ENCODE measurements around the gene BCAN.

The BCAN gene

DNA sequence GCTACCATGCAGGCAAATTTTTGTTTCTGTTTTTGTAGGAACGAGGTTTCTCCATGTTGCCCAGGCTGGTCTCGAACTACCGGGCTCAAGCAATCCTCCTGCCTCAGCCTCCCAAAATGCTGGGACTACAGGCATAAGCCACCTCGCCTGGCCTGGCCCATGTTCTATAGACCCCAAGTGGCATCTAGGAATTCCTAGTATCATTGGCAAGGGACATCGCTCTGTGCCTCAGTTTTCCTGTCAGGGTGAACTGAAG is 20.8 kb downstream of the BCAN start:
- no peak for DNase-seq (ENCODE audit: low read depth)

DNA sequence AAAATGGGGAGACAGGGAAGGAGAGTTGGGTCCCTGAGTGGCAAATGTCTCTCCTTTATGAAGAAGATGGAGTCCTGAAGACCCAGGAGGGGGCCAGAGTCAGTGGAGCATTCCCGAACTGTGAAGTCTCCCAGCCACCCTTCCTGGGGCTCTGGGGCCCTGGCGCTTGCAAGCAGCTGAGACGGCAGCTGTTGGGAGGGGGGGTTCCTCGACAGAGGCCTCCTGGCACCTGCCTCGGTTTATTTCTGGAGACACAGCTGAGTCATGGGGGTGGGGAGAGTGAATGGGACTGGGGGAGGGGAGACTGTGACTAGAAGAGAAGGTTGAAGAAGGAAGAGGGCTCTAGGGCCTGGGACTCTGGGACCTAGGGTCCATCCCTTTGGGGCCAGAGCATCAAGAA is 21.3 kb downstream of the BCAN start:
- DNase-seq (ENCODE audit: low read depth) = no peak

GRCh38 chr1:156664046-156664766 is 22.3 kb downstream of the BCAN start:
- no peak for DNase-seq (ENCODE audit: low read depth)

DNA sequence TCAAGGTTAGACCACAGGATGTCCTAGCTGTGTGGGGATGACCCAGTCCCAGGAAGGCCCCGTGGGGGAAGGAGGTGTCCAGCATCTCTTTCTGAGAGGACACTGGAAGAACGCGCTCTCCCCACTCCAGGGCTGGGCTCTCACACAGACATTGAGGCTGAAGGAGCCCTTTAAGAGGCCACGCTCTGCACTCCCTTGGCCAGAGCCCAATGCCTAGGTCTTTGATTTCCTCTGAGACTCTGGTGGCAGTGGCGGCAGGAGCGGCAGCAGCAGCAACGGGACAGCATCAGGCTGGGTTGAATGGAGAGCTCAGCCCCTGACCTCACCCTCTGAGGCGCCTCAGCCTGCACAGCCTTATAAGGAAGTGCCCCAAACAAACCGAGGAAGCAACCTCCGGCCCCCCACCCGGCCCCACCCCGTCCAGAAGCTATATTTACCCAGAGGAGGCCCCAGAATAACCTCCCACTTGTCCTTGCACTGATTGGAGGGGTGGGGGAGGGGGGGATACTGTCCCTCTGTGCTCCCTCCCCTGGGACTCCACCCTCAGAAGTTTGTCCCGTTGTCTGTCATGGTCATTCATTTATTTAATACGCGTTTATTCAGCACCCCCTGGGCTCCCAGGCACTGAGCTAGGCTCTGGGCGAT is 23.0 kb downstream of the BCAN start:
- no peak for DNase-seq (ENCODE audit: low read depth)

DNA sequence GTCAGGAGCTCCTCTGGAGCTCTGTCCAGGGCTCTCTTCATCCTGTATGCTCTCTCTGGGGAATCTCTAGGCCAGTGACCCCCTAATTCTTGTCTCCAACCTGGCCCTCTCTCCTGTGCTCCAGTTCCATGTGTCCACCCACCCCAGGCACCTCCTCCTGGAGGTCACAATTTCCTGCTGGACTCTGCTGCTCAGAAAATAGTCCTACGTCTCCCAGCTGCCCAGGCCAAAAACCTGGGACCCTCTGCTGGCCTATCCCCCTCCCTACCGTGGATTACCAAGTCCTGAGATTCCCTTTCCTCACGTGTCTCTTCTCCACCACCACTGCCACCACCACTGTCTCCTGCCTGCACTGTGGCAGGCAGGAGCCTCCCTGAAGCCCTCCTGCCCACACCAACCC is 23.6 kb downstream of the BCAN start:
- DNase-seq (ENCODE audit: low read depth) = no peak

DNA sequence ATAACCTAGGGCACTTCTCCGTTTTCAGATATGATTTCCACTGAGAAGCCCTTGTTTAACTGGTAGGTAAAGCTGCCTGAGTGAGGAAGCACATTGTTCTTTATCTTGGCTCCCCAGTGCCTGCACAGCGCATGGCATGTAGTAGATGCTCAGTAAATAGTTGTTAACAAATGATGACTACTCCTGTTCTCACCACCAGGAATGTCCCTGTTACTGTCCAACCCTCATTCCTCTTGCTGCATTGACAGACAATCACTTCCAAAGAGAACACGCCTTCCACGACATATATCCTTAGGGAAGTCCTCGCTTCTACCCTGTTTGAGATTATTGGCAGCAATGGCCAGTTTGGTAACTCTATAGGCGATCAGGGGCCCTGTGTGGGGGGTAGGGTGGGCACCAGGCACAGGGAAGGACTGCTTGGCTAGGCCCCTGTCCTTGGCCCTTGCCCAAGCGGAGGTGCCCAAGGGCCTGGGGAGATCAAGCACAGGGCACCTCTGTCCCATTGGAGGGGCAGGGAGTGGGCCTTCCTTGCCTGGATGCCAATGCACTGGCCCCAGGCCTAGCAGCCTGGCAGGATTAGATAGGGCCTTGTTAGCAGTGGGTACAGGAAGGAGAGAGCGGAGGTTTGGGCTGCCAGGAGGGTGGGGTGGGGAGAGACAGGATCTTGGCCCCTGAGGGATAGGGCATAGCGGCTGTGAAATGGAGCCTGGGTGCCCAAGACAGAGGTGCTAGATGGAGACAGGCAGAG is 25.1 kb downstream of the BCAN start:
- DNase-seq (ENCODE audit: low read depth) = no peak

DNA sequence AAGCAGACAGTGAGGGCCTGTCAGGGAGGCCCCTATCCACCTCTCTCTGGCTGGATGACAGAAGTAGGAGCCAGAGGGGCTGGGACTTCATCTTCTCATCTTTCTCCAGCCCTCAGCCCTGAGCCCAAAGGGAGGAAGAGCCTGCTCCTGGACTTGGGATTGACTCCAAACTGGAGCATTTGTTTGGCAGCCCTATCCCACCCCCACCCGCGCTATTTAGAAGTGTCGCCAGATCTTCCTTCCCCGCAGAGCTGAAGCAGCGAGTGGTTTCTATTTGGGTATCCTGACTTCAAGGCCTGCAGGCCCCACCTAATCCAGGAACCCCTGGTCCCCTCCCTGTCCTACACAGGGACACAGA is 25.7 kb downstream of the BCAN start:
- DNase-seq (ENCODE audit: low read depth) = no peak

- DNase-seq (ENCODE audit: low read depth) = no peak
Observed at GRCh38 chr1:156667968-156668709, 26.2 kb downstream of the BCAN start.

DNA sequence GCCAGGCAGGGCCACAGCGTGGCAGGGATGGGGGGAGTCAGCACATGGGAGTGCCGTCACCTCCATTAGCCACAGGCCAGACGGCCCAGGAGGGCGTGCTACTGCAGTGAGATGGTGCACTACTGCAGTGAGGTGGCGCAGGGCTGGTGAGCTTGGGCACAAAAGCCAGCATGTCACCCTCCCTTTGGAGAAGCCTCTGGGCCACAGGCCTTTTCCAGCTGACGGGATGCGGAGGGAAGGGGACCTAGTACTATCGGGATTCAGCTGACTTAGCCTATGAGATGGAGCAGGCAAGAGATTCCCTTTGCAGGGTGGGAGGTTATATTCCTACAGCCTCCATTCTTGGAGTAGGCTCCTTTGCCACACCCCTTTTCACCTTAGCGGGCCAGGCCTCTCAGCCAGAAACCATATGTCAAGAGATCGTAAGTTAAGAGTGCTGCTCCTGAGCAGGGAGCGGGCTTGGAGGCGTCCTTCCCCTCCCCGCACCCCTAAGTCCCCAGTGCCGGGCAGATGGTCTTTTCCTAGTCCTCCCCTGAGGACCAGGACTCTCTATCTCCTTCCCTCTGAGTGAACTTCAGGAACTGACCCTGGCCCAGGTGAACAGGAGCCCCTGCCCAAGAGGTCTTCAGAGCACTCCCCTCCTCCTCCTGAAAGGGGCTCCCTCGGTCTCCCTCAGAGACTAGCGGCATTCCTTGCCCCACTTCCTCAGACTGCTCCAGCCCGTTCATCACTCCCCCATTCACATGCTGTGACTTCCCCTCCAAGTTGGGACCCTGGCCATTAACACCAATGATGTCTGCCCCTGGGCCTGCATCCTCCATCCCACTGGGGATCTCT is 27.1 kb downstream of the BCAN start:
- no peak for DNase-seq (ENCODE audit: low read depth)

DNA sequence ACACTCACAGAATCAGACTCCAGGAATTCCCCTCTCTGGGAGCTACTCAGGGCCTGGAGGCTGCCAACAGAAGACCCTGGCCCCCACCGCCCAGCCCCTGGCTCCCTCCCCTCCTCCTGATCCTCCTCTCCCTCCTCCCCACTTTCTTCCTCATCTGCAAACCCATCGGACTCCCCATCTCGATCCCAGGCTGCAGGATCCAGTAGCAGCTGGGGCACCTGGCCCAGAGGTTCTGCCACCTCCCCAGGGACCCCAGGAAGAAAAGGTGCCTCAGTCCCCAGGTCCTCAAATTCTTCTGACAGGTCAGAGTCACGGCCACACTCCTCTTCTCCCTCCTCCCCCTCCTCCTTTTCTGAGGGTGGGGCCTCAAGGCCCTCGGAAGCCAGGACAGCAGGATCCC is 27.9 kb downstream of the BCAN start:
- no peak for DNase-seq (ENCODE audit: low read depth)

DNA sequence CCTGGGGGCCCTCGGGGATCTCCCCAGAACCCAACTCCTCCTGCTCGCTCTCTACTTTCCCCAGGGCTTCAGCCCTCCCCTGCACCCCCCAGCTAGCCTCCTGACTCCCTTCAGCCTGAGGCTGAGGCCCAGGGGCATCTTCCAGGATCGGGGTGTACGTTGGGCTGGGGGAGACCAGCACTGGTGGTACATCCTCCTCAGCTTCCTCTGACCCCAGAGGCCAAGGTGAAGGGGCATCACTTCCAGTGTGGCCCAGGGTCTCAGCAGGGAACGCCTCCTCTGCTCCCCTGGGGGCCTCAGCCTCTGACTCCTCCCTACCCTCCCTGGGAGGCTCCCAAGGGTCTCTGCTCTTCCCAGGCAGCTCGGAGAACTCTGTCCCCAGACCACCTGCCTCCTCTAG is 28.4 kb downstream of the BCAN start:
- DNase-seq (ENCODE audit: low read depth) = no peak

GRCh38 chr1:156670791-156671190 is 28.9 kb downstream of the BCAN start:
- DNase-seq (ENCODE audit: low read depth) = no peak

DNA sequence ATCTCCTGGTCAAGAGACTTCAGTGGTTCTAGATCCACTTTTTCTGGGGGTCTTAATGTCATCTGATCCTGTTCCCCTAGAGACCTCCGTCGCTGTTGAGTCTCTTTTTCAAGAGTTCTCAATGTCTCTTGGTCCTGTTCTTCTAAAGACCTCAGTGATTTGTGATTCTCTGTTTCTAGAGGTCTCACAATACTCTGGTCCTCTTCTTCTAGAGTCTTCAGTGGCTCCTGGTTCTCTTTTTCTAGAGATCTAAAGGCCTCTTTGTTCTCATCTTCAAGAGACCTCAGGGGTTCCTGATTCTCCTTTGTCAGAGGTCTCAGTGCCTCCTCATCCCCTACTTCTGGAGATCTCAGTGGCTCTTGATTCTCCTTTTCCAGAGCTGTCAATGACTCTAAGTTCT is 29.9 kb downstream of the BCAN start:
- DNase-seq (ENCODE audit: low read depth) = no peak

- no peak for DNase-seq (ENCODE audit: low read depth)
Observed at GRCh38 chr1:156673387-156674121, 31.6 kb downstream of the BCAN start.

GRCh38 chr1:156675210-156676113 is 33.5 kb downstream of the BCAN start:
- no peak for DNase-seq (ENCODE audit: low read depth)

DNA sequence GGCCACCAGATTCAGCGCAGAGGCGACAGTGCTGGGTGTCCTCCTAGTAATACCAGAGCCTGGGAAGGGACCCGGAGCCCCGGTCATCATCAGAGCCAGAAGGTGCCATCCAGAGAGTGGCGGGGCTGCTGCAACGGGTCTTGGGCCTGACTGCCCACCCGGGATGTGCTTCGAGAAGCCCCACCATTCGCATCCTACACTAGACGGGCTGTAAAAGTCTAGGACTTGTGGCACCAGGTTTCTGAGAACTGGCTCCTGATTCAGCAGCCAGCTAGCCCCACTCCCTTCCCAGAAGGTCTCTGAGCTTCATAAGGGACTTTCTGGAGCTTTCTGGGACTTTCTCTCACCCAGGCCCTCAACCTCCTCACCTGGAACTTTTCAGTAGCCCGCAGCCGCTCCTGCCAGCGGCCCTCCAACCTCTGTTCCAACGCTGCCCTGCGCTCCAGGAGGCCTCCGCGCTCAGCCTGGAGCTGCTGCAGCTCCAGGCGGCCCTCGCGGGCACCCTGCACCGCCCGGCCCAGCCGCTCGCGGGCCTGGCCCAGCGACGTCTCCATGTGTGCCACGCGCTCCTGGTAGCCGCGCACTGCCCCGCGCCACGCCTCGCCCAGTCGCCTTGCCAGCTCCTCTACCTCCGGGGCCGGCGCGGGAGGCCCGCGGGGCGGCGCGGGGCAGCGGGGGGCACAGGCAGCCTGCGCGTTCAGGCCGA is 34.4 kb downstream of the BCAN start:
- no peak for DNase-seq (ENCODE audit: low read depth)

DNA sequence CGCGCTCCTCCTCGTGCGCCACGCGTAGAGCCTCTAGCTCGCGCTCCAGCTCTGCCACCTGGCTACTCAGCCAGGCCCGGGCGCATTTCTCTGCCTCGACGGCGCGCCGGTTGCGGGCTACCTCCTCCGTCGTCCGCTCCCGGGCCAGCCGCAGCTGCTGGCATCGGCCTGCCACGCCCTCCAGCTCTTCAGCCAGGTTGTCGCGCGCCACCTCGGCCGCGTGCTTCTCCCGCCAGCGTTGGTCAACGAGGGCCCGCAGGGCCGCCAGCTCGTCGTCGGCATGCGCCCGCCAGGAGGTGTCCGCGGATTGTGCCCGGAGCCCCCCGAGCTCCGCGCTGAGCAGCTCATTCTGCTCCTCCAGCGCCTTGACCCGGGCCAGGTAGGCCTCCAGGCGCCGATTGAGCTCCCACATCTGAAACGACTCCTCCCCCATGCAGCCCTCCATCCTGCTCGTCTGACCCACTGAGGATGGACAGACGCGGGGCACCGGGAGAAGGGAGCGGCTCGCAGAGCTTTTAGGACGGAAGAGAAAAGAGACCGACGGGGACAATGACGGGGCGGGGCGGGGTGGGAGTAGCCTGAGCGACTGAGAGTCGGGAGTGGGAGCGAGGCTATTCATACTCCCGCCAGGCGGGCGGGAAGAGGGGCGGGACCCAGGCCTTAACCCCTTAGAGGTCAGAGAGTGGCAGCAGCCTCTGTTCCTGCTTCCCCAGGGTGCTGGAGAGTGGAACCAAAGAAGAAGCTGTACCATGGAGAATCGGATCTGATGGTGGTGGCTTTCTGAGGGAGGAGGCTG is 35.1 kb downstream of the BCAN start, which contains the start of gene NES:
NES (minus strand) TSS at position 588 of the 796 bp plus-strand sequence; CDS start at position 445, 143 bp downstream.
- no peak for DNase-seq (ENCODE audit: low read depth)
